Omental fat pad (tissue), 4 donors: ENCODE data around the gene KDM2A. TPM values are rescaled to one million over a fixed set of nuclear protein-coding genes. Genes with fewer than 3 reads are reported as not detected.
A peak's percentile ranks its signal among the peaks of the same experiment; 100 is the strongest.

Experiments used
- ATAC-seq: fragments of 150-250 bp; one replicate; pipeline ENCODE4 v1.9.1; 2016; ENCODE audit warnings: mild to moderate bottlenecking, moderate library complexity; ENCODE audit not compliant: low FRiP score
- DNase-seq: peaks from one replicate; pipeline ENCODE4 v3.0.0-alpha.2; 2019; ENCODE audit warnings: low spot score
- total RNA-seq, 4 donors: library from RNA; depleted of rRNA; stranded (reverse); fragments of >200 nt; gene quantifications; one replicate each; pipeline ENCODE4 v1.1.0, GENCODE V29; 2016
- TF ChIP-seq, protein P1 (sequence below), 3 donors: fragments of 450-650 bp; IDR thresholded peaks; one replicate each; pipeline ENCODE4 v1.5.1; 2016 to 2017; ENCODE audit warnings: antibody characterized with exemption in 3 of 3, mild to moderate bottlenecking in 3 of 3, moderate library complexity in 2 of 3

Gene KDM2A
- total RNA-seq, 4 donors from 2014 or later = 47.4 to 83.6 (median 56.6) TPM

- TF ChIP-seq, protein P1, sequence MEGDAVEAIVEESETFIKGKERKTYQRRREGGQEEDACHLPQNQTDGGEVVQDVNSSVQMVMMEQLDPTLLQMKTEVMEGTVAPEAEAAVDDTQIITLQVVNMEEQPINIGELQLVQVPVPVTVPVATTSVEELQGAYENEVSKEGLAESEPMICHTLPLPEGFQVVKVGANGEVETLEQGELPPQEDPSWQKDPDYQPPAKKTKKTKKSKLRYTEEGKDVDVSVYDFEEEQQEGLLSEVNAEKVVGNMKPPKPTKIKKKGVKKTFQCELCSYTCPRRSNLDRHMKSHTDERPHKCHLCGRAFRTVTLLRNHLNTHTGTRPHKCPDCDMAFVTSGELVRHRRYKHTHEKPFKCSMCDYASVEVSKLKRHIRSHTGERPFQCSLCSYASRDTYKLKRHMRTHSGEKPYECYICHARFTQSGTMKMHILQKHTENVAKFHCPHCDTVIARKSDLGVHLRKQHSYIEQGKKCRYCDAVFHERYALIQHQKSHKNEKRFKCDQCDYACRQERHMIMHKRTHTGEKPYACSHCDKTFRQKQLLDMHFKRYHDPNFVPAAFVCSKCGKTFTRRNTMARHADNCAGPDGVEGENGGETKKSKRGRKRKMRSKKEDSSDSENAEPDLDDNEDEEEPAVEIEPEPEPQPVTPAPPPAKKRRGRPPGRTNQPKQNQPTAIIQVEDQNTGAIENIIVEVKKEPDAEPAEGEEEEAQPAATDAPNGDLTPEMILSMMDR (IDR thresholded peaks at IDR 0.05) = no peak
- ATAC-seq = no peak
- no peak for DNase-seq
Observed at GRCh38 chr11:67261640-67261945, 142.5 kb downstream of the KDM2A start.

DNA sequence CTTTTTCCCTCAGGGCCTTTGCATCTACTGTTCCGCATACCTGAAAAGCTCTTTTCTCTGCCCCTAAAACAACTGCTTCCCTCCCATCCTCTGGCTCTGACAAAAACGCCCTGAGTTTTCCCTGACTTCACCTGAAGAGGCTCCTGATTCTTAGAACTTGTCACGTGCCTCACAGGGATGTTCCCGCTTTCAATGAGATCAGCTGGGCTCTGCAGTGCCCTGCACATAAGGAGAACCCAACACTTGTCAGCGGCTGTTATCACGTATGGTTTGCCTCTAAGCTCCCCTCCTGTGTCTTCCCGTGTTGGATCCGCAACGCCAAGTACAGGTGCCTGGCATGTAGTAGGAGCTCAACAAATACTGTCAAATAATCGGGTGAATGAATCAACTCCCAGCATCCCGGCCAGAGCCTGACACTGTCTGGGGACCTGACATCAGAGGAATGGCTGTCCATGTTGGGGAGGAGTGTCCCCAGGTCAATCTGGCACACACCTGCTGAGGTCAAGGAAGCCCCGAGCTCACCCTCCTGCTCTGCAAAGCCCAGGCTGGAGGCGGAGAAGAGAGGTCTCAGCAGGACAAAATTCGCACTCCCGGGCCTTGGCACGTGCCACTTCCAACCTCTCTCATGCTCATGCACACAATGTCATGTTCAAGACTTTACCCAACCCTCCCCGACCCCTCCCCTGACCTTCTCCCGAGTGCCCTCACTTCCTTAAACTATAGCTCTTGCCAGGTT lies 143.1 kb downstream of the KDM2A start:
- no peak for ATAC-seq
- DNase-seq = no peak
- TF ChIP-seq, protein P1 (IDR thresholded peaks at IDR 0.05) = no peak

DNA sequence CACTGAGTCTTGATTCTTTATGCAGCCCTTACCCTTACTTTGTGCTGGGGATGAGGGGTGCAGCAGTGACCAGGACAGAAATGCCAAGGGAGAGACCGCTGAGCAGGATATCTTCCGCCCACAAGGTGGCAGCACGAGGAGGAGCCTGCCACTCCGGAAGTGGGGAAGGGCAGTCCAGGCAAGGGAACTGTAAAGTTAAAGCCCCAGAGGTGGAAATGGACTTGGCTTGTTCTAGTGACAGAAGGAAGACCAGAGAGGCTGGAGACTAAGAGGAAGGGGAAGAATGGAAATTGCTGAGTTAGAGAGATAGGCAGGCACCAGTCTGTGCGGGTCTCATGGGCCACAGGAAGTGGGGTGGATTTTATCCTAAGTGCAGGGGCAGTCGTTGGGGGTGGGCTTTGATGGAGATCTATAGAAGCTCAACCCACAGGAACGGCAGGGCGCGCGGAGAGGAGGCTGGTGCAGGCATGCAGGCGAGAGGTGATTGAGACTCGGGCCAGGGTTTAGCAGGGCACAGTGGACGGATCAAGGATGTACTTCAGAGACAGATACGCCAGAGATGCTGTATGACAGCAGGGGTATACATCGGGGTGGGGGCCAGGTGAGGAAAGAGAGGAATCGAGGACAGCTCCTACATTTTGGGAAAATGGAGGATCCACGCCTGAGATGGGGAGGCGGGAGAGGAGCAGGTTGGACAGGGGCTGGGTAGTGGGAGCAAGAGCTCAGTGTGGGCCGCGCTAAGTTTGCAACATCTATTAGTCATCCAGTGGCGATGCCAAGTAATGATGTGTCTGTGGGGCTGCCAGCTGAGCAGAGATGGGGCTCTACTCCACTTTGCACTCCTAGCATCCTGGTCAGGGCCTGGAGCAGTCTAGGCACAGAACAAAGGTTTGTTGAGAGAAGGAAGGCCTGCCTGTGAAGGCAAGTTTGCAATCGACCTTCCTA lies 143.9 kb downstream of the KDM2A start:
- peak; percentile 49 for DNase-seq
- peak; percentile 67 for ATAC-seq
- TF ChIP-seq, protein P1 (IDR thresholded peaks at IDR 0.05) = peak in 2 of 3 donors; percentile 26 to 52

- DNase-seq = no peak
- ATAC-seq = no peak
- TF ChIP-seq, protein P1 (IDR thresholded peaks at IDR 0.05) = no peak
Observed at GRCh38 chr11:67264260-67264659, 145.2 kb downstream of the KDM2A start.

DNA sequence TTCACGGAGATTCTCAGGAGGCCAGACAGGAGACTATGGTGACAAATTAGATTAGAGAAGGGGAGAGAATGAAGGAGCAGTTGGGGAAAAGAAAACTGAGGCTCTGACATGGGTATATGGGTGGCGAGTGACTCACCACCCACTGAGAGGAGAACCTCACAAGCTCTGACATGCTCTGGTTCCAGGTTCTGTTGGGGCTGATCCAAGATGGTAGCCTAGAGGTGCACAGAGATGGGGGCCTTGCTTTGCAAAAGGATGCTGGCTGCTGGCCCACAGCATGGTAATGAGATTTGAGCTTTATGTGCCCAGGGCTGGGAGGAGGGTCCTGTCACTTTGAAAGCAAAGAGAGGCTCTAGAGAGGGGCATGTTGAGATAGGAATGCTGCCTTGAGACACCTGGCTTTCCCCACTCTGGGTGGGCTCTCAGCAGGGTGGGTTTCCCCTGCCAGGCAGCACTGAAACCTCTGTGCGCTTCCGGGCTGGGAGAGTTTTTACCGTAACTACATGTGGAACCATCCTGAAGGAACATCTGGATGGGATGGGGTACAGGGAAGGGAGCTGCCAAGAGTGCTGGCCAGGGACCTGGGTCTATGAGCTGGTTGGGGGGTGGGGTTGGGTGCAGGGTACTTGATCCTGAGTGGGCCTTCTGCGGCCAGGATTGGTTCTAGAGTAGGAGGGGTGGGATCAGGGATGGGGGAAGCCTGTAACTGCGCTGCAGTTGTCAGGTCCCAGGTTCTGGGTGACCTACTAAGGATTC lies 146.0 kb downstream of the KDM2A start:
- DNase-seq (no peak), ATAC-seq (no peak)
- TF ChIP-seq, protein P1 (IDR thresholded peaks at IDR 0.05) = no peak

DNA sequence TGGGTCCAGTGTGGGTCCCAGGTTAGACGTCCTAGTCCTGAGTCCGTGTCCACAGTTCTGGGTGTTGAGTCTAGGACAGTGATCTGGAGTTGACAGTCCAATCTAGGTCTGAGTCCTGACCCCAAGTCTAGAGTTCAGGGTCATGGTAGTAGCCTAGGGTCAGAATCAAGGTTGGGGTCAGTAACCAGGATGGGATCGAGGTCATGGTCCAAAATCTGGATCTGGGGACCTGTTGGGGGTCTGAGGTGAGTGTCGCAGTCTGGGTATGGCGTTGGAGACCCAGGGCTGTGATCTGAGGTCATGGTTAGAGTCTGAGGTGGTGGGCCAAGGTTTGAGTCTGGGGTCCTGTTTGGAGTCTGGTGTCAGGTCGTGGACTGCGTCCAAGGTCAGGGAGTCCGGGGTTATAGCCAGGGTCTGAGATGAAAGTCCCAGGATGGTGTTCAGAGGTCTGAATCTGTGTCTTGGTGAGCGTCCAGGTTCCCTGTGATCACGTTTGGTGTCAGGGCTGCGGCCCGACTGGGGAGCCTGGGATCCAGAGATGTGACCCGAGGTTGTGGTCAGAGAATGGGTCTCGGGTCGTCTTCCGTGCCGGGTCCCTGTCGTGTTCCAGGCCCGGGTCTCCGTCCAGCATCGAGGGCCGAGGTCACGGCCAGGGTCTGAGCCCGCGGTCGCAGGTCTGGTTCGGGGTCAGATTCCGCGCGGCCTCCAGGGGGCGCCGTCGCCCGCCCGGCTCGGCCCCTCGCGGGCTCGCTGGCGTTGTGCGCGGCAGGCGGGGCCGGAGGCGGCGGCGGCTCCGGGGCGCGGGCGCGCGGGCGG lies 146.8 kb downstream of the KDM2A start:
- TF ChIP-seq, protein P1 (IDR thresholded peaks at IDR 0.05) = peak in 2 of 3 donors; percentile 46 to 76
- peak; percentile 68 for ATAC-seq
- DNase-seq = peak; percentile 47
